ENCODE measurements around the gene URM1. TPM values are rescaled to one million over a fixed set of nuclear protein-coding genes. Genes with fewer than 3 reads are reported as not detected.

The URM1 gene
- total RNA-seq, 1 experiment from 2014 or later = 84.8 TPM

DNA sequence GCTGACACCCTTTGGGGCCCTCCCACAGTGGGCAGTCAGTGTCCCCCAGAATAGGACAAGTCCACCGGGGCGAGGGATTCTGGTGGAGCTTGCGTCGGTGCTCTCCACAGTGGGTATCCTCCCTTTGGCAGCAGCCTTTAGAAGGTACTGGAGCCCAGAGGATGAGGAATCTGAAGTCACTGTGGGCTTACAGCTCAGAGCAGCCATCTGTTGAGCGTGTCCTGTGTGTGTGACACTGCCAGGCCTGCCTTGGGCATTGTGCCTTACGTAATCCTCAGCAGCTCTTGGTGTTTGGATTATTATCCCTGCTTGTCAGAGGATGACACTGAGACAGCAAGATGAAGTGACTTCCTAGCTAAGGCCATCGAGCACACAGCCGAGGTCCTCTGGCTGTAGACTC lies 12.6 kb downstream of the URM1 start:
- Histone ChIP-seq H3K27ac (ENCODE audit: low read depth, low read length, poor library complexity, severe bottlenecking) (no peak overlapping the region), H3K4me3 (ENCODE audit: low read depth, low read length, poor library complexity, severe bottlenecking) (no peak overlapping the region), H3K27me3 (replicated peaks; ENCODE audit: insufficient read depth, low read depth, low read length, poor library complexity) (no peaks in the 10 kb centered on the region), H3K4me1 (ENCODE audit: insufficient read depth, low read length, poor library complexity, severe bottlenecking) (peaks cover 21% of the 10 kb centered on the region), H3K36me3 (ENCODE audit: insufficient read depth, low read length, poor library complexity, severe bottlenecking) (peaks cover 26% of the 10 kb centered on the region), H3K9me3 (ENCODE audit: low read depth, low read length, poor library complexity, severe bottlenecking) (no peaks in the 10 kb centered on the region)
- BruUV-seq (replicated peaks) = no TSS peak
- no peak for DNase-seq (ENCODE audit: low spot score)
- CTCF ChIA-PET = no interaction called here
- TF ChIP-seq EZH2 (IDR thresholded peaks at IDR 0.05; ENCODE audit: borderline replicate concordance, low read depth, low read length, poor library complexity, severe bottlenecking) = no peak
- TF ChIP-seq, protein P1, sequence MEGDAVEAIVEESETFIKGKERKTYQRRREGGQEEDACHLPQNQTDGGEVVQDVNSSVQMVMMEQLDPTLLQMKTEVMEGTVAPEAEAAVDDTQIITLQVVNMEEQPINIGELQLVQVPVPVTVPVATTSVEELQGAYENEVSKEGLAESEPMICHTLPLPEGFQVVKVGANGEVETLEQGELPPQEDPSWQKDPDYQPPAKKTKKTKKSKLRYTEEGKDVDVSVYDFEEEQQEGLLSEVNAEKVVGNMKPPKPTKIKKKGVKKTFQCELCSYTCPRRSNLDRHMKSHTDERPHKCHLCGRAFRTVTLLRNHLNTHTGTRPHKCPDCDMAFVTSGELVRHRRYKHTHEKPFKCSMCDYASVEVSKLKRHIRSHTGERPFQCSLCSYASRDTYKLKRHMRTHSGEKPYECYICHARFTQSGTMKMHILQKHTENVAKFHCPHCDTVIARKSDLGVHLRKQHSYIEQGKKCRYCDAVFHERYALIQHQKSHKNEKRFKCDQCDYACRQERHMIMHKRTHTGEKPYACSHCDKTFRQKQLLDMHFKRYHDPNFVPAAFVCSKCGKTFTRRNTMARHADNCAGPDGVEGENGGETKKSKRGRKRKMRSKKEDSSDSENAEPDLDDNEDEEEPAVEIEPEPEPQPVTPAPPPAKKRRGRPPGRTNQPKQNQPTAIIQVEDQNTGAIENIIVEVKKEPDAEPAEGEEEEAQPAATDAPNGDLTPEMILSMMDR (conservative IDR thresholded peaks at IDR 0.05; ENCODE audit: low read depth, low read length) = no peak
- POLR2A ChIA-PET (ENCODE audit: low non-redundant PET) = no interaction called here
- intact Hi-C loops (cut with micrococcal nuclease; ENCODE audit: unreplicated experiment) = no loop called here

DNA sequence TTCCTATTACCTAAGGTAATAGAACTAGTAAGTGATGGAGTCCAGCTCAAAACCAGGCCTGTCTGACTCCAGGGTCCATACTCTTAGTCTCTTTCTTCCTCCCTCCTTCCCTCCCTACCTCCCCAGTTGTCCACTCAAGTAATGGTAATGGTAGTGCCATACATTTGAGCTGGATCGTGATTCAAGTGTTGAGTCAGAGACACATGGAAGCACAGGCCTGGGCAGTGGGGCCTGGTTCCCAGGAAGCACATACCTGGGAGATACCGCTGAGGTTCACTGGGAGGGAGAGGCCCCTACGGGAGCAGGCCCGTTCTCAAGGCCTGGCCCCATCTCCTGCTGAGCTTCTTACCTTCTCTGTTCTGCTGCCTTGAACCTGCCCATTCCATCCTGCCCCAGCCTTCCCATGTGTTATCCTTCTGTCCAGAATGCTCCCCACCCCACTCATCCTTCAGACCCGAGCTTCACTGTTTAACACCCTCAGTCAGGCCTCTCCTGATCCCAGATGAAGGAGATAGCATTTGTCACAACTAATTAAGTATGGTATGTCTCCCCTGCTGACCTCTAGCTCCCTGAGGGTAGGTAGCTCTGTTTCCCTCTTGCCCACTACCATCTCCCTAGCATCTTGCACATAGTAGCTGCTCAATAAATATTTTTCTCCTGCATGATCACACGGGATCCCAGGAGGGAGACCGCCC lies 13.8 kb downstream of the URM1 start:
- ChIA-PET CTCF (no interaction called here), POLR2A (ENCODE audit: low non-redundant PET) (no interaction called here)
- no peak overlapping the region for H3K27ac ChIP-seq (ENCODE audit: low read depth, low read length, poor library complexity, severe bottlenecking)
- intact Hi-C loops (cut with micrococcal nuclease; ENCODE audit: unreplicated experiment) = no loop called here
- no peak for DNase-seq (ENCODE audit: low spot score)
- H3K36me3 ChIP-seq (ENCODE audit: insufficient read depth, low read length, poor library complexity, severe bottlenecking) = peaks cover 30% of the 10 kb centered on the region
- TF ChIP-seq EZH2 (IDR thresholded peaks at IDR 0.05; ENCODE audit: borderline replicate concordance, low read depth, low read length, poor library complexity, severe bottlenecking) = no peak
- TF ChIP-seq, protein P1 (conservative IDR thresholded peaks at IDR 0.05; ENCODE audit: low read depth, low read length) = no peak
- H3K4me1 ChIP-seq (ENCODE audit: insufficient read depth, low read length, poor library complexity, severe bottlenecking) = peaks cover 21% of the 10 kb centered on the region
- H3K27me3 ChIP-seq (replicated peaks; ENCODE audit: insufficient read depth, low read depth, low read length, poor library complexity) = no peaks in the 10 kb centered on the region
- no TSS peak for BruUV-seq (replicated peaks)
- H3K9me3 ChIP-seq (ENCODE audit: low read depth, low read length, poor library complexity, severe bottlenecking) = no peaks in the 10 kb centered on the region
- no peak overlapping the region for H3K4me3 ChIP-seq (ENCODE audit: low read depth, low read length, poor library complexity, severe bottlenecking)

DNA sequence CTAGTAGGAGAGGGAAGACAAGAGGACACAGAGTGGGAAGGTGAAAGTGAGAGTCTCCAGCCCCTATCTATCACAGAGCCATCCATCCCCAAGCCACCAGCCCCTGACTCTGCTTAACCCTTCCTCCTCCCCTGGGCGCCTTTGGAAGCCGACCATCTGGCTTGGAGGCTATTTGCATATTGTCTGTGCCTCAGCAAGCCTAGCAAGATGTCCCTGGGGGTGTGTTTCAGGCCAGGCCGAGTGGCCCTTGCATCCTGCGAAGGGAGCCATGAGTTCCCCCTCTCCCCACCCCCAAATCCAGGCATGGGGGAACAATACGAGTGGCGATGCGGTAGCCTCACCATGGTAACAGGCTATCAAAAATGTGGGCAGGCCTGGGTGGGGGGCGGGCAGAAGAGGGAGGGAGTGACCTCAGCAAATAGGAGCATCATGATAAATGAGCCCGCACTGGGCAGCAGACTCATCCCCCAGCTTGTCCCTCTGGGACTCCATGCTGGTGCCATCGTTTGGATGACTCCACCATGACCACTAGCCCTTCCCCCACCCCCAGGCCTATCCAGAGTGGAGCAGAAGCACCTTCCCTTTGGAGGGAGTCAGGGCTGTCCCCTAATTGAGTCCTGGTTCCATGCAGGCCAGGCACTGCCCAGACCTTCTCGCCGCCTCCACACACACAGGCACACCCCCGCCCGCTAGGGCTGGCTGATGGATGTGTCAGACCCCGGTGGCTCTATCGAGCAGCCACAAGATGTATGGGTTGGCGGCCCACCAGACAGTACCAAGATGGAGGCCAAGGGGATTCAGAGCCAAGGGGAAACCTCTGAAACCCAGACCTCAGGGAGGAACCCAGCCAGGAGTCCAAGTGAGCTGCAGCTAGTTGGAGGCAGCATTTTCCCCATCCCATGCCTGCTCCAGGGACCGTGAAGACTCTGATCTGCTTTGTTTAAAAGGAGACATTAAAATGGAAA lies 14.6 kb downstream of the URM1 start:
- peaks cover 21% of the 10 kb centered on the region for H3K4me1 ChIP-seq (ENCODE audit: insufficient read depth, low read length, poor library complexity, severe bottlenecking)
- TF ChIP-seq EZH2 (IDR thresholded peaks at IDR 0.05; ENCODE audit: borderline replicate concordance, low read depth, low read length, poor library complexity, severe bottlenecking) = no peak
- TF ChIP-seq, protein P1 (conservative IDR thresholded peaks at IDR 0.05; ENCODE audit: low read depth, low read length) = no peak
- DNase-seq (ENCODE audit: low spot score) = no peak
- ChIA-PET POLR2A (ENCODE audit: low non-redundant PET) (no interaction called here), CTCF (no interaction called here)
- no peak overlapping the region for H3K4me3 ChIP-seq (ENCODE audit: low read depth, low read length, poor library complexity, severe bottlenecking)
- no peaks in the 10 kb centered on the region for H3K27me3 ChIP-seq (replicated peaks; ENCODE audit: insufficient read depth, low read depth, low read length, poor library complexity)
- BruUV-seq (replicated peaks) = no TSS peak
- intact Hi-C loops (cut with micrococcal nuclease; ENCODE audit: unreplicated experiment) = no loop called here
- H3K27ac ChIP-seq (ENCODE audit: low read depth, low read length, poor library complexity, severe bottlenecking) = no peak overlapping the region
- H3K9me3 ChIP-seq (ENCODE audit: low read depth, low read length, poor library complexity, severe bottlenecking) = no peaks in the 10 kb centered on the region
- H3K36me3 ChIP-seq (ENCODE audit: insufficient read depth, low read length, poor library complexity, severe bottlenecking) = peaks cover 30% of the 10 kb centered on the region

Measured in A673 (cell line).